ENCODE results near the gene ZNF557.
"Not testable (repeated sequence)": the region's sequence is repeated elsewhere in the genome, so short reads cannot be mapped to it uniquely, and the experiment has no call there.

Gene ZNF557

DNA sequence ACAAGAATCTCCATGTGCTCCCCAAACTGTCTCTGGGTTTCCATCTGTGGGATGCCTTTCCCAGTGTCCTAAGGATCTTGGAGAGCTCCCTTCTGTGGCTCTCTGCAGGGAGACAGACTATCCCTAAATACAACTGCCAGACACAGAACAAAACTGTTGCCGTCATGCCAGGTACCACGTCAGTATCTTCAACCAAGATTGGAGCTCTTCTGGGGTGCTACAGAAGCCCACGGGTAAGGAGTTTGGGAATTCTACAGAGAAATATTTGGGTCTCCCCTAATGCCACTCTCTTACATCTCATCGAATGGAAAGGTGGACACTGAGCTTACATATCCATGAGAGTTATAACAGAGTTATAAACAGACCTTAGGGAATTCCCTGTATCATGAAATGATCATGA, 6.2 kb upstream of the ZNF557 start:
- TF ChIP-seq, protein P1, sequence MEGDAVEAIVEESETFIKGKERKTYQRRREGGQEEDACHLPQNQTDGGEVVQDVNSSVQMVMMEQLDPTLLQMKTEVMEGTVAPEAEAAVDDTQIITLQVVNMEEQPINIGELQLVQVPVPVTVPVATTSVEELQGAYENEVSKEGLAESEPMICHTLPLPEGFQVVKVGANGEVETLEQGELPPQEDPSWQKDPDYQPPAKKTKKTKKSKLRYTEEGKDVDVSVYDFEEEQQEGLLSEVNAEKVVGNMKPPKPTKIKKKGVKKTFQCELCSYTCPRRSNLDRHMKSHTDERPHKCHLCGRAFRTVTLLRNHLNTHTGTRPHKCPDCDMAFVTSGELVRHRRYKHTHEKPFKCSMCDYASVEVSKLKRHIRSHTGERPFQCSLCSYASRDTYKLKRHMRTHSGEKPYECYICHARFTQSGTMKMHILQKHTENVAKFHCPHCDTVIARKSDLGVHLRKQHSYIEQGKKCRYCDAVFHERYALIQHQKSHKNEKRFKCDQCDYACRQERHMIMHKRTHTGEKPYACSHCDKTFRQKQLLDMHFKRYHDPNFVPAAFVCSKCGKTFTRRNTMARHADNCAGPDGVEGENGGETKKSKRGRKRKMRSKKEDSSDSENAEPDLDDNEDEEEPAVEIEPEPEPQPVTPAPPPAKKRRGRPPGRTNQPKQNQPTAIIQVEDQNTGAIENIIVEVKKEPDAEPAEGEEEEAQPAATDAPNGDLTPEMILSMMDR (IDR thresholded peaks at IDR 0.05; ENCODE audit: low read depth, low read length, missing control alignments) = no peak
- H3K4me3 ChIP-seq (ENCODE audit: low read depth, low read length) = no peak overlapping the region
- DNase-seq (ENCODE audit: low read depth) = no peak

DNA sequence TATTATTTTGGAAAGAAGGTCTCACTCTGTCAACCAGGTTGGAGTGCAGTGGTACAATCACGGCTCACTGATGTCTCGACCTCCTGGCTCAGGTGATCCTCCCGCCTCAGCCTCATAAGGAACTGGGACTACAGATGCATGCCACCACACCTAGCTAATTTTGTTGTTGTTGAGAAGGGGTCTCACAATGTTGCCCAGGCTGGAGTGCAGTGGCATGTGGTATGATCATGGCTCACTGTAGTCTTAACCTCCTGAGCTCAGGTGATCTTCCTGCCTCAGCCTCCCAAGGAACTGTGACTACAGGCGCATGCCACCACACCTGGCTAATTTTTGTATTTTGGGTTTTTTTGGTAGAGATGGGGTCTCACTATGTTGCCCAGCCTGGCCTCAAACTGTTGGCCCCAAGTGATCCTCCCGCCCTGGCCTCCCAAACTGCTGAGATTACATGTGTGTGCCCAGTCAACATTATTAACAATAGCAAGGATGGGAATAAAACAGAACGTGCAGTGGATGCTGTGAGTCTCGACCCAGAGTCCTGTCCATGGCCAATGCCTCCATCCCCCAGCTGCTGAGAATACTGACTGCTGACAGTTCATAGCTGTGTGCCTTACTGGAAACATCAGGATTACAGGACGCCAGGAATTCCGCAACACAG, 5.6 kb upstream of the ZNF557 start:
- TF ChIP-seq, protein P1 (IDR thresholded peaks at IDR 0.05; ENCODE audit: low read depth, low read length, missing control alignments) = no peak
- DNase-seq (ENCODE audit: low read depth) = no peak
- H3K4me3 ChIP-seq (ENCODE audit: low read depth, low read length) = no peak overlapping the region

DNA sequence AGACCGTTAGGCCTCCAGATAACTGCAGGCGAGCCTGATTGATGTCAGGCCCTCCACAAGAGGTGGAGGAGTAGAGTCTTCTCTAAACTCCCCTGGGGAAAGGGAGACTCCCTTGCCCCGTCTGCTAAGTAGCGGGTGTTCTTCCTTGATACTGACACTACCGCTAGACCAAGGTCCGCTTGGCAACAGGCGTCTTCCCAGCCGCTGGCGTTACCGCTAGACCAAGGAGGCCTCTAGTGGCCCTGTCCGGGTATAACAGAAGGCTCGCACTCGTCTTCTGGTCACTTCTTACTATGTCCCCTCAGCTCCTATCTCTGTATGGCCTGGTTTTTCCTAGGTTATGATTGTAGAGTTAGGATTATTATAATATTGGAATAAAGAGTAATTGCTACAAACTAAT, 2.4 kb upstream of the ZNF557 start:
- not testable (repeated sequence) for H3K4me3 ChIP-seq (ENCODE audit: low read depth, low read length); DNase-seq (ENCODE audit: low read depth)

DNA sequence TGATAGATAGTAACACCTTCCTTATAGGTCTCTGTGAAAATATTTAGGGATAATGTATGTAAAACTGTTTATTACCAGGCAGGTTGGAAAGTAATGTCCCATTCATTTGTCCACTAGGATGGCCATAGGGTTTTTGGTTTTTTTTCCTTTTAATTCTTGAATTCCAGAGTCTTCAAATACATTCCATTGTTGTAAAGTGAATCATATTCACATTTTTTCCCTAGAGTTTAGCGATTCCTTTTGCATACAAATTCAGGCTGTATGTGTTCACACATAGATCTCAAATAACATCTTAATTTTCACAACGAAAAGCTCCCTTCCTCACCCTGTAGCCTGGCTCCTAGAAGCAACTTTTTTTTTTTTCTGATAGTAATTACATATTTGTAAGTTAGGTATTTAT, 1.8 kb upstream of the ZNF557 start:
- TF ChIP-seq, protein P1 (IDR thresholded peaks at IDR 0.05; ENCODE audit: low read depth, low read length, missing control alignments) = no peak
- no peak for DNase-seq (ENCODE audit: low read depth)
- H3K4me3 ChIP-seq (ENCODE audit: low read depth, low read length) = no peak overlapping the region

DNA sequence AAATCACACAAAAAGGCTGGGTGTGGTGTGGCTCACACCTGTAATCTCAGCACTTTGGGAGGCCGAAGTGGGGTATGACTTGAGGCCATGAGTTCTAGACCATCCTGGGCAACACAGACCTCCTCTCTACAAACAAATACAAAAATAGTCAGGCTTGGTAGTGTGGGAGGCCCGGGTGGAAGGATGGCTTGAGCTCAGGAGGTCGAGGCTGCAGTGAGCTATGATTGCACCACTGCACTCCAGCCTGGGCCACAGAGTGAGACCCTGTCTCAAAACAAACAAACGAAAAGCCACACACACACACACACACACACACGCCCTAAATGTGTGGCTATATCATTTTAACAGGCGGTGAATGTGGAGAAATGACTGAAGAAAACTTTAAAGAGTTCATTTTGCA, 904 bp upstream of the ZNF557 start:
- no peak for DNase-seq (ENCODE audit: low read depth)
- H3K4me3 ChIP-seq (ENCODE audit: low read depth, low read length) = peak overlapping the region; percentile 45
- TF ChIP-seq, protein P1 (IDR thresholded peaks at IDR 0.05; ENCODE audit: low read depth, low read length, missing control alignments) = no peak

DNA sequence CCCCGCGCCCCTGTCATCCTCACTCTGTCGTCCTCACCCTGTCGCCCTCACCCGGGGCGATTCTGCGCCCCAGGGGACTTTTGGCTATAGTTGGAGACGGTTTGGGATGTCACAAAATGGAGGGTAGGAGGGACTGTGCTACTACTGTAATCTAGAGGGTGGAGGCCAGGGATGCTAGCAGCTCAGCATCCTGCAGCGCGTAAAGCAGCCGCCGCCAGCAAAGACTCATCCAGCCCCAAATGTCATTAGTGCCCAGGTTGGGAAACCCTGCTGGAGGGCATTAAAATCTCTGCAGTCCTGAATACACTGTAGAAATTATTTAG, 362 bp downstream of the ZNF557 start:
- TF ChIP-seq, protein P1 (IDR thresholded peaks at IDR 0.05; ENCODE audit: low read depth, low read length, missing control alignments) = no peak
- no peak for DNase-seq (ENCODE audit: low read depth)
- H3K4me3 ChIP-seq (ENCODE audit: low read depth, low read length) = peak overlapping the region; percentile 100

DNA sequence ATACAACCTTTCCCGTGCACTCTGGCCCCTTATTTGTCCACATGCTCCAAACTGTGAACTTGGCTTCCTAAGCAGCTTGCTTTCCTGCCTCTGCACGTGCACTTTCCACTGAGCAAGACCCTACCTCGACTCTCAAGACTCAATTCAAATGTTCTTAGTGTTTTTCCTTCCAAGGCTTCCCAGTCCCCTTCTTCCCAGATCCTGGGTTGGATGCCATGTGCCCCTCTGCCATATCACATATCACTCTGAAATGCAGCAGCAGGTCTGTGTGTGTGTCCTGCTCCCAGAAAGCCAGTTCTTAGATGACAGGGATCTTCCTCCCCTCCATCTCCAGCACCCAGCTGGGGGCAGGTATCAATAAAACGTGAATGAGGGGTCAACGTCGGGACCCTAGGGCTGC, 3.0 kb downstream of the ZNF557 start:
- no peak for DNase-seq (ENCODE audit: low read depth)
- TF ChIP-seq, protein P1 (IDR thresholded peaks at IDR 0.05; ENCODE audit: low read depth, low read length, missing control alignments) = no peak
- no peak overlapping the region for H3K4me3 ChIP-seq (ENCODE audit: low read depth, low read length)
